ENCODE measurements around the gene SAA4.
"Not testable (repeated sequence)": the region's sequence is repeated elsewhere in the genome, so short reads cannot be mapped to it uniquely, and the experiment has no call there.

Gene SAA4

GRCh38 chr11:18236664-18237356 lies at the start of gene SAA4:
Gene SAA4 (minus strand): TSS chr11:18236802. CDS start chr11:18235926, 876 bp downstream.
- Histone ChIP-seq H3K27ac (ENCODE audit: low read depth, low read length) (no peak within 1 kb of the TSS), H3K9ac (ENCODE audit: low read length) (no peak within 1 kb of the TSS), H3K4me3 (ENCODE audit: low read depth, low read length) (no peak within 1 kb of the TSS), H3K9me3 (ENCODE audit: control insufficient read depth, insufficient read depth, low read depth, low read length) (no peaks in the 10 kb centered on the region), H3K4me1 (ENCODE audit: control insufficient read depth, insufficient read depth, low read length) (no peaks in the 10 kb centered on the region), H3K36me3 (ENCODE audit: control insufficient read depth, insufficient read depth, low read length) (no peaks in the 10 kb centered on the region), H3K27me3 (ENCODE audit: control insufficient read depth, insufficient read depth, low read length) (peaks cover 3% of the 10 kb centered on the region; the same call in 1 of the 2 replicates)

GRCh38 chr11:18285841-18286240 lies 49.2 kb upstream of the SAA4 start:
- Histone ChIP-seq H3K4me1 (ENCODE audit: control insufficient read depth, insufficient read depth, low read length) (no peaks in the 10 kb centered on the region), H3K27me3 (ENCODE audit: control insufficient read depth, insufficient read depth, low read length) (no peaks in the 10 kb centered on the region), H3K9ac (ENCODE audit: low read length) (no peak overlapping the region), H3K27ac (ENCODE audit: low read depth, low read length) (no peak overlapping the region), H3K4me3 (ENCODE audit: low read depth, low read length) (no peak overlapping the region), H3K36me3 (ENCODE audit: control insufficient read depth, insufficient read depth, low read length) (peaks cover 93% of the 10 kb centered on the region), H3K9me3 (ENCODE audit: control insufficient read depth, insufficient read depth, low read depth, low read length) (no peaks in the 10 kb centered on the region)

- H3K9ac ChIP-seq (ENCODE audit: low read length): no peak overlapping the region
- H3K4me1 ChIP-seq (ENCODE audit: control insufficient read depth, insufficient read depth, low read length): no peaks in the 10 kb centered on the region
- no peaks in the 10 kb centered on the region for H3K27me3 ChIP-seq (ENCODE audit: control insufficient read depth, insufficient read depth, low read length)
- peaks cover 90% of the 10 kb centered on the region for H3K36me3 ChIP-seq (ENCODE audit: control insufficient read depth, insufficient read depth, low read length)
- no peak overlapping the region for H3K27ac ChIP-seq (ENCODE audit: low read depth, low read length)
- H3K4me3 ChIP-seq (ENCODE audit: low read depth, low read length): no peak overlapping the region
- no peaks in the 10 kb centered on the region for H3K9me3 ChIP-seq (ENCODE audit: control insufficient read depth, insufficient read depth, low read depth, low read length)
Measured at GRCh38 chr11:18282626-18283025, 46.0 kb upstream of the SAA4 start.

GRCh38 chr11:18280438-18281045 lies 43.9 kb upstream of the SAA4 start:
- H3K9ac ChIP-seq (ENCODE audit: low read length): no peak overlapping the region
- H3K27ac ChIP-seq (ENCODE audit: low read depth, low read length): no peak overlapping the region
- H3K36me3 ChIP-seq (ENCODE audit: control insufficient read depth, insufficient read depth, low read length): peaks cover 76% of the 10 kb centered on the region

GRCh38 chr11:18277565-18278271 lies 41.1 kb upstream of the SAA4 start:
- no peak overlapping the region for H3K4me3 ChIP-seq (ENCODE audit: low read depth, low read length)
- H3K27ac ChIP-seq (ENCODE audit: low read depth, low read length): no peak overlapping the region
- peaks cover 50% of the 10 kb centered on the region for H3K36me3 ChIP-seq (ENCODE audit: control insufficient read depth, insufficient read depth, low read length)
- H3K27me3 ChIP-seq (ENCODE audit: control insufficient read depth, insufficient read depth, low read length): no peaks in the 10 kb centered on the region
- H3K4me1 ChIP-seq (ENCODE audit: control insufficient read depth, insufficient read depth, low read length): no peaks in the 10 kb centered on the region
- no peaks in the 10 kb centered on the region for H3K9me3 ChIP-seq (ENCODE audit: control insufficient read depth, insufficient read depth, low read depth, low read length)
- H3K9ac ChIP-seq (ENCODE audit: low read length): no peak overlapping the region

More at GRCh38 chr11:18280438-18281045, 43.9 kb upstream of the SAA4 start:
- H3K9me3 ChIP-seq (ENCODE audit: control insufficient read depth, insufficient read depth, low read depth, low read length): no peaks in the 10 kb centered on the region
- no peak overlapping the region for H3K4me3 ChIP-seq (ENCODE audit: low read depth, low read length)
- H3K4me1 ChIP-seq (ENCODE audit: control insufficient read depth, insufficient read depth, low read length): no peaks in the 10 kb centered on the region
- no peaks in the 10 kb centered on the region for H3K27me3 ChIP-seq (ENCODE audit: control insufficient read depth, insufficient read depth, low read length)

GRCh38 chr11:18271206-18271605 lies 34.6 kb upstream of the SAA4 start:
- Histone ChIP-seq H3K9me3 (ENCODE audit: control insufficient read depth, insufficient read depth, low read depth, low read length) (no peaks in the 10 kb centered on the region), H3K36me3 (ENCODE audit: control insufficient read depth, insufficient read depth, low read length) (no peaks in the 10 kb centered on the region), H3K9ac (ENCODE audit: low read length) (no peak overlapping the region), H3K4me3 (ENCODE audit: low read depth, low read length) (no peak overlapping the region), H3K4me1 (ENCODE audit: control insufficient read depth, insufficient read depth, low read length) (no peaks in the 10 kb centered on the region), H3K27me3 (ENCODE audit: control insufficient read depth, insufficient read depth, low read length) (no peaks in the 10 kb centered on the region), H3K27ac (ENCODE audit: low read depth, low read length) (no peak overlapping the region)

GRCh38 chr11:18270102-18270501 lies 33.5 kb upstream of the SAA4 start:
- Histone ChIP-seq H3K27me3 (ENCODE audit: control insufficient read depth, insufficient read depth, low read length) (no peaks in the 10 kb centered on the region), H3K27ac (ENCODE audit: low read depth, low read length) (no peak overlapping the region), H3K9ac (ENCODE audit: low read length) (no peak overlapping the region), H3K9me3 (ENCODE audit: control insufficient read depth, insufficient read depth, low read depth, low read length) (no peaks in the 10 kb centered on the region), H3K4me3 (ENCODE audit: low read depth, low read length) (no peak overlapping the region), H3K4me1 (ENCODE audit: control insufficient read depth, insufficient read depth, low read length) (no peaks in the 10 kb centered on the region), H3K36me3 (ENCODE audit: control insufficient read depth, insufficient read depth, low read length) (no peaks in the 10 kb centered on the region)

GRCh38 chr11:18269252-18269651 lies 32.6 kb upstream of the SAA4 start:
- not testable (repeated sequence) for H3K27me3 ChIP-seq (ENCODE audit: control insufficient read depth, insufficient read depth, low read length); H3K27ac ChIP-seq (ENCODE audit: low read depth, low read length); H3K9ac ChIP-seq (ENCODE audit: low read length); H3K9me3 ChIP-seq (ENCODE audit: control insufficient read depth, insufficient read depth, low read depth, low read length); H3K36me3 ChIP-seq (ENCODE audit: control insufficient read depth, insufficient read depth, low read length); H3K4me1 ChIP-seq (ENCODE audit: control insufficient read depth, insufficient read depth, low read length); H3K4me3 ChIP-seq (ENCODE audit: low read depth, low read length)

GRCh38 chr11:18267335-18268133 lies 30.9 kb upstream of the SAA4 start:
- not testable (repeated sequence) for H3K4me3 ChIP-seq (ENCODE audit: low read depth, low read length); H3K9ac ChIP-seq (ENCODE audit: low read length); H3K27me3 ChIP-seq (ENCODE audit: control insufficient read depth, insufficient read depth, low read length); H3K27ac ChIP-seq (ENCODE audit: low read depth, low read length); H3K36me3 ChIP-seq (ENCODE audit: control insufficient read depth, insufficient read depth, low read length); H3K4me1 ChIP-seq (ENCODE audit: control insufficient read depth, insufficient read depth, low read length); H3K9me3 ChIP-seq (ENCODE audit: control insufficient read depth, insufficient read depth, low read depth, low read length)

GRCh38 chr11:18265949-18266348 lies 29.3 kb upstream of the SAA4 start, which contains the start of gene SAA1:
Gene SAA1 (plus strand): TSS chr11:18266264. CDS start chr11:18266888, 624 bp downstream.
- Histone ChIP-seq H3K4me3 (ENCODE audit: low read depth, low read length) (no peak within 1 kb of the TSS), H3K27ac (ENCODE audit: low read depth, low read length) (no peak within 1 kb of the TSS), H3K4me1 (ENCODE audit: control insufficient read depth, insufficient read depth, low read length) (0 out of 2 replicates have a peak, but pooled peaks cover 5% of the 10 kb centered on the region), H3K9me3 (ENCODE audit: control insufficient read depth, insufficient read depth, low read depth, low read length) (no peaks in the 10 kb centered on the region), H3K27me3 (ENCODE audit: control insufficient read depth, insufficient read depth, low read length) (no peaks in the 10 kb centered on the region), H3K9ac (ENCODE audit: low read length) (no peak within 1 kb of the TSS), H3K36me3 (ENCODE audit: control insufficient read depth, insufficient read depth, low read length) (no peaks in the 10 kb centered on the region)
